Ovary (tissue), 9 donors: ENCODE measurements around the gene WWOX. TPM values are rescaled to one million over a fixed set of nuclear protein-coding genes. Genes with fewer than 3 reads are reported as not detected.

Source experiments
- DNase-seq, 5 donors: peaks; one replicate each; pipeline ENCODE4 v3.0.0-alpha.2; 2019 to 2020
- H3K27ac ChIP-seq, 2 donors: fragments of 200-600 bp; one replicate each; pipeline versions ENCODE4 v1.5.1 to v1.8.0; 2019 to 2022
- H3K27me3 ChIP-seq: fragments of 200-600 bp; one replicate; pipeline ENCODE4 v1.8.0; 2022
- H3K36me3 ChIP-seq: fragments of 200-600 bp; sonication (generic); one replicate; pipeline ENCODE4 v1.5.1; 2019
- H3K4me1 ChIP-seq: one replicate; pipeline ENCODE4 v1.8.1; 2013; ENCODE audit warnings: mild to moderate bottlenecking, moderate library complexity; ENCODE audit not compliant: insufficient read depth
- H3K4me3 ChIP-seq: fragments of 200-600 bp; sonication (generic); one replicate; pipeline ENCODE4 v1.5.1; 2017
- H3K9me3 ChIP-seq, 2 donors: fragments of 200-600 bp in 1 of 2; sonication (generic) in 1 of 2; one replicate each; pipeline versions ENCODE4 v1.5.1 to v1.8.1; 2013 to 2019; ENCODE audit warnings: mild to moderate bottlenecking in 1 of 2, moderate library complexity in 1 of 2
- EP300 ChIP-seq: sonication (generic); formaldehyde crosslinking; IDR thresholded peaks from one replicate; pipeline ENCODE4 v1.6.1; 2017; ENCODE audit warnings: antibody characterized with exemption
- POLR2A ChIP-seq: fragments of 450-650 bp; IDR thresholded peaks from one replicate; pipeline ENCODE4 v1.6.1; 2017; ENCODE audit warnings: antibody characterized with exemption, mild to moderate bottlenecking, moderate library complexity
- WGBS, 3 donors: extraction: QIAGEN DNeasy Blood & Tissue Kit in 1 of 3; methylation state at CpG; one replicate each; pipeline versions ENCODE4 v1.1.5 to v1.1.7; 2013 to 2017; 5-methylcytosine and 5-hydroxymethylcytosine counted together
- intact Hi-C, 4 donors: fragments of 100-400 bp; cut with DNase I; formaldehyde crosslinking; loops; one replicate each; pipeline versions ENCODE4 v1.11.0 to v1.15.1; 2022 to 2023
- polyA plus RNA-seq, 2 donors: library from polyadenylated mRNA; stranded (reverse); fragments of 200-250 nt in 1 of 2; fragments of 350-450 nt in 1 of 2; fragmentation: Illumina TruSeq in 1 of 2; extraction: RNeasy Lipid Tissue Mini Kit (QIAGEN cat#74804) in 1 of 2; gene quantifications; one replicate each; pipeline ENCODE4 v1.2.3, GENCODE V29; 2013 to 2014
- total RNA-seq, 7 donors: library from RNA; depleted of rRNA in 2 of 7; stranded (reverse); fragments of >200 nt in 2 of 7; fragmentation: NEBNext Ultra II Directional in 3 of 7; extraction: Animal tissue kit (Norgen Biotek cat#: 25700) in 3 of 7; gene quantifications; one replicate each; pipeline versions ENCODE4 v1.1.0 to v1.2.4, GENCODE V29; 2016 to 2023
- TF ChIP-seq, protein P1 (sequence below), 3 donors: fragments of 450-650 bp in 2 of 3; fragments of 200-600 bp in 1 of 3; IDR thresholded peaks; one replicate each; pipeline versions ENCODE4 v1.5.1 to v1.8.0; 2016 to 2022; ENCODE audit warnings: antibody characterized with exemption in 3 of 3, mild to moderate bottlenecking in 1 of 3
- donor health status: DM: no; HTN: no; CAD: no; lungs with moderate emphysema.
- donor health status: DM: no; HTN: no; CAD: no.
- donor health status: Bipolar disorder and iron deficiency.
- donor health status: DM: yes; HTN: yes; CAD: no.
- donor health status: DM: no; HTN: no; CAD: no.
- donor health status: DM: yes; HTN: yes; CAD: no.

WWOX gene
- total and polyA plus RNA-seq, 9 donors, result 11.0 to 40.5 (median 25.2) TPM

- intact Hi-C loops, result no loop called here
- no peaks in the 10 kb centered on the region for H3K9me3 ChIP-seq
- TF ChIP-seq EP300, result no peak
- no peaks in the 10 kb centered on the region for H3K36me3 ChIP-seq
- H3K27ac ChIP-seq, result no peak overlapping the region
- no peak for DNase-seq
- no peak overlapping the region for H3K4me3 ChIP-seq
- H3K27me3 ChIP-seq, result no peaks in the 10 kb centered on the region
- peaks cover 4% of the 10 kb centered on the region for H3K4me1 ChIP-seq
- WGBS, 3 donors, result 93 to 95% (median 95%) methylated on average over 11 of the region's 11 CpGs
Measured at GRCh38 chr16:78946556-78946955, 847.1 kb downstream of the WWOX start.

DNA sequence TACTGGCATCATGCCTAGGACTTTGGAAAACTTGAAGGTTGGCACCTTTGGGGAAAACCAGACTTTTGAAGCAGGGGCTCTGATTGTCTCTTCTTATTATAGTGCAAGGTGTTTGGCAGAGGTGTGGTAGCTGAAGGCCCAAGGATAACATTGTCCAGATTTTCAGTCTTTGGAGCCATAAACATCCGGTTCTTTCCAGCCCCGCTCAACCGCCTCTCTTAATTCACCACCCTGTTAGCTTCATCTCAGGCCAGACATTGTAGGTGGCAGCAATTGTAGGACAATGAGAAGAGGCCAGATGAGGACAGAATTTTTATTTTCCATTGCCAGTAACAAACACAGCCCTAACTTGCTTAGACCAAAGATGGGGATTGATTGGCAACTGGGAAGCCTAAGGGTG, 851.3 kb downstream of the WWOX start:
- H3K4me1 ChIP-seq, result peaks cover 3% of the 10 kb centered on the region

GRCh38 chr16:78952630-78953029, 853.2 kb downstream of the WWOX start:
- no peak overlapping the region for H3K4me3 ChIP-seq
- no peaks in the 10 kb centered on the region for H3K27me3 ChIP-seq
- DNase-seq, result no peak
- H3K4me1 ChIP-seq, result peaks cover 7% of the 10 kb centered on the region
- intact Hi-C loops, result no loop called here
- H3K9me3 ChIP-seq, result no peaks in the 10 kb centered on the region
- H3K36me3 ChIP-seq, result no peaks in the 10 kb centered on the region
- H3K27ac ChIP-seq, result no peak overlapping the region
- 90 to 97% (median 95%) methylated on average over 7 of the region's 7 CpGs for WGBS, 3 donors
- TF ChIP-seq, protein P1, sequence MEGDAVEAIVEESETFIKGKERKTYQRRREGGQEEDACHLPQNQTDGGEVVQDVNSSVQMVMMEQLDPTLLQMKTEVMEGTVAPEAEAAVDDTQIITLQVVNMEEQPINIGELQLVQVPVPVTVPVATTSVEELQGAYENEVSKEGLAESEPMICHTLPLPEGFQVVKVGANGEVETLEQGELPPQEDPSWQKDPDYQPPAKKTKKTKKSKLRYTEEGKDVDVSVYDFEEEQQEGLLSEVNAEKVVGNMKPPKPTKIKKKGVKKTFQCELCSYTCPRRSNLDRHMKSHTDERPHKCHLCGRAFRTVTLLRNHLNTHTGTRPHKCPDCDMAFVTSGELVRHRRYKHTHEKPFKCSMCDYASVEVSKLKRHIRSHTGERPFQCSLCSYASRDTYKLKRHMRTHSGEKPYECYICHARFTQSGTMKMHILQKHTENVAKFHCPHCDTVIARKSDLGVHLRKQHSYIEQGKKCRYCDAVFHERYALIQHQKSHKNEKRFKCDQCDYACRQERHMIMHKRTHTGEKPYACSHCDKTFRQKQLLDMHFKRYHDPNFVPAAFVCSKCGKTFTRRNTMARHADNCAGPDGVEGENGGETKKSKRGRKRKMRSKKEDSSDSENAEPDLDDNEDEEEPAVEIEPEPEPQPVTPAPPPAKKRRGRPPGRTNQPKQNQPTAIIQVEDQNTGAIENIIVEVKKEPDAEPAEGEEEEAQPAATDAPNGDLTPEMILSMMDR (IDR thresholded peaks at IDR 0.05), result no peak
- no peak for TF ChIP-seq POLR2A

More for the DNA sequence above, 851.3 kb downstream of the WWOX start:
- no peaks in the 10 kb centered on the region for H3K27me3 ChIP-seq
- intact Hi-C loops, result no loop called here
- no peaks in the 10 kb centered on the region for H3K9me3 ChIP-seq
- no peak overlapping the region for H3K27ac ChIP-seq
- H3K36me3 ChIP-seq, result no peaks in the 10 kb centered on the region
- TF ChIP-seq, protein P1 (IDR thresholded peaks at IDR 0.05), result no peak
- no peak for TF ChIP-seq EP300
- TF ChIP-seq POLR2A, result no peak
- 61 to 67% (median 66%) methylated on average over 3 of the region's 3 CpGs for WGBS, 3 donors
- no peak for DNase-seq
- no peak overlapping the region for H3K4me3 ChIP-seq

DNA sequence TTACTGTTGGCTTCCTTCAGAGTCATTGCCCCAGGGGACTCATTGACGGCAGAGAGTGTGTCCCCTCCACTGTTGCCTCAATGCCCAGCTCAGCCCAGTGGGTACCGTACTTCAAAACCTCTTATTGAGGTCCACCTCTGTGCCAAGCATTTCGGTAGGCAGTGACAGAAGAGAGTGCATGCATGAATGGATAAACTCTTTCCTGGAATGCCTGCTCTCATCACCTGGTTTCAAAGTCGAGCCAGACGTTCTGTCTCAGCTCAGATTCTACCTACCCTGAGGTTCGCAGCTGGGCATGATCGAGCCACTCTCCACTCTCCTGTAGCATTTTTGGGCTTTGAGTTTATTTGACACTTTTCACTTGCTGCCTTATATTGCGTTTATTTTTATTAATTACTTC, 854.1 kb downstream of the WWOX start:
- H3K9me3 ChIP-seq, result no peaks in the 10 kb centered on the region
- H3K36me3 ChIP-seq, result no peaks in the 10 kb centered on the region
- TF ChIP-seq, protein P1 (IDR thresholded peaks at IDR 0.05), result no peak
- TF ChIP-seq EP300, result no peak
- no peak for TF ChIP-seq POLR2A
- intact Hi-C loops, result no loop called here
- 90 to 95% (median 95%) methylated on average over 8 of the region's 8 CpGs for WGBS, 3 donors
- no peak overlapping the region for H3K27ac ChIP-seq
- H3K4me3 ChIP-seq, result no peak overlapping the region
- peaks cover 7% of the 10 kb centered on the region for H3K4me1 ChIP-seq
- DNase-seq, result no peak
- no peaks in the 10 kb centered on the region for H3K27me3 ChIP-seq

DNA sequence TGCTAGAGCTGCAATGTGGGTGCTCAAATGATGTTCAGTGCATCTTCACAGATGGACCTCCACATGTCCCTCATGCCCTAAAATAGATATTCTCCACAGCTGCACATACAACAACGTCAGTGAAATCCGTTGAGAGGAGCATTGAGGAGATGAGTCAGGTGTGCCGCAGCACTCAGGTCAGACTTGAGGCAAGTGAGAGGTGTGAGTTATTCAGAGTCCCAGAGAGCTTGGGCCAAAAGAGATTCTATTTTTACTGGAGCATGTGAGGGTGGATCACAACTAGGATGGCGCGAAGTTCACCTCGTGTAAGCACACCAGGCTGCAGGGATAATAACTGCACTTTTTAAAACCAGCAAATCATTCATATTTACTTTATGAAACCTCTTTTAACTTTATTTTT, 855.8 kb downstream of the WWOX start:
- Histone ChIP-seq H3K27me3 (no peaks in the 10 kb centered on the region), H3K4me3 (no peak overlapping the region), H3K36me3 (no peaks in the 10 kb centered on the region), H3K27ac (no peak overlapping the region), H3K4me1 (peaks cover 7% of the 10 kb centered on the region), H3K9me3 (no peaks in the 10 kb centered on the region)
- WGBS, 3 donors, result 93 to 94% (median 93%) methylated on average over 6 of the region's 6 CpGs
- TF ChIP-seq POLR2A, result no peak
- TF ChIP-seq, protein P1 (IDR thresholded peaks at IDR 0.05), result no peak
- TF ChIP-seq EP300, result no peak
- intact Hi-C loops, result no loop called here
- no peak for DNase-seq
